HG03097 (cell line): ENCODE results near the gene ARL14EPL.

Source experiments
- ATAC-seq: cut with Tn5 transposase; IDR thresholded peaks from one replicate; pipeline ENCODE4 v1.9.1; 2021; ENCODE audit not compliant: unreplicated experiment, low FRiP score

The ARL14EPL gene

DNA sequence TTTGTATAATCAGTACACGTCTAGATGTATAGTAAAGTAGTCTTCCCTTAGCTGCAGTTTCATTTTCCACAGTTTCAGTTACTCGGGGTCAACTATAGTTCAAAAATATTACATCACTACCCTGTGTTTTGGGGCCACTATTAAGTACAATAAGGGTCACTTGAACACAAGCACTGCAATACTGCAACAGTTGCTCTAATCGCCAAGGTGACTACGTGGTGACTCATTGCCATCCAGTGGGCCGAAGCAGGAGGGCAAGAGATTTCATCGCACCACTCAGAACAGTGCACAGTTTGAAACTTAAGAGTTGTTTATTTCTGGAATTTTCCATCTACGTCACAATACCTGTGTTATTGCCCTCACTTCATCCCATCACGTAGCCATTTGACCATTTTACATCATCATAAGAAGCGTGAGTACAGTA is at the start of gene ARL14EPL:
TSS of gene ARL14EPL (plus strand) at position 379 of the 424 bp plus-strand sequence. CDS start 18,994 bp downstream, outside the sequence.
- ATAC-seq, result peak; percentile 59

DNA sequence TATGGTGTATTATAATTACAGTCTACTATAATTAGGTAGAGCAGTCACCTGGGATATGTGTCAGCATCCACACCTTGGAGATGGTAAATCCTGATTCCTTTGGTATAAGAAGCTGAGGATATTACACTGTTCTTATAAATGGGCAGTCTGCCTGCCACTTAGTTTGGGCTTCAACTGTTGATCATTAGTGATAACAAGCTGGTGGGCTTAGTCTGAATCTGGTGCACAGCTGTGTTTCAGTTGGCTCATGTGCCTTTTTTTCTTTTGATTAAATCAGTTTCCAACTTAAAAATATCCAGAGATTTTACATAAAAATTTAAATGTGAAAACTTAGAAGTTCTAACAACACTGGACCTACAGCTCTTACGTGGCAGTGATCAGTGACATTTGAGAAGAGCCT is 48.8 kb upstream of the ARL14EPL start:
- ATAC-seq, result no peak

DNA sequence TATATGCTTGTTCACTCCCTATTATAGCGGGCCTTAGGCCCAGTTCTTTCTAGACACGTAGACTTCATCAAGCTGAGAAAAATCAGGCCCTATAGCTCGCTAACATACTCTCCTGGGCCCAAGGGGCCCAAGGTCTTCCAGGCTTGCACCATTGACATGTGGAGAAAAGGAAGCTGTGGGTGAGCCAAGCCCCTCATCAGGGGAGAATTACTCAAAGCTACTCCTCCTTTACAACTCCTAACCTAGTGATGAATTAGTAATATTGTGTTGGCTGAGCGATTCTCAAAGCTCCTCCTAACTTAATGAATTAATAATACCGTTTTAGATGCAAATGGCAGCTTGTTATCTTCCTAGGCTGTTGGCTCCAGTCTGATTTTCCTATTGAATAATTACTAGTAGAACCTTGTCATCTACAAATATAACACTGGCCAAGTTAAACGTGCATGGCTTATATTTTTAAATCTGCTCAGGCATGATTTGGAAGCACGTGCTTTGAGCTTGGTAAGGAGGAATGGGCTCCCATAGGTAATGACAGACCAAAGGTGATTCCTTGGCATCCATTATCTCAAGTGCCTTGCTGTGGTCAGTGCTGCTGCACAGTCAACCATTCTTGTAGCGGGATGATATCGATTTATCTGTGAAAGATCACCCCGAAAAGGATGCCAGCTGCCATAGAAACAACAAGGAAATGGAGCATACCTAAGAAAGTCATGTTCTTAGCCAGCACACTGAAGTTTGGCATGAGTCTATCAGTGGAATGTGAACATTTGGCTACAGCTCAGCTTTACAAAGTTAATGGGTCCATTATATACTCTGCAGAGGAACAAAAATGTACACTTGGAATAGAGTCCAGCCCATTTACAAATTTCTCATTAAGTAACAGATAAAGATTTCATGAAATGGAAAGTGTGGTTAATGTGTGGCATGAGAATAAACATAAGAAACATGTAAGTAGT is 46.2 kb upstream of the ARL14EPL start:
- ATAC-seq, result no peak

- ATAC-seq, result no peak
Observed at GRCh38 chr5:115988002-115988401, 44.3 kb upstream of the ARL14EPL start.

DNA sequence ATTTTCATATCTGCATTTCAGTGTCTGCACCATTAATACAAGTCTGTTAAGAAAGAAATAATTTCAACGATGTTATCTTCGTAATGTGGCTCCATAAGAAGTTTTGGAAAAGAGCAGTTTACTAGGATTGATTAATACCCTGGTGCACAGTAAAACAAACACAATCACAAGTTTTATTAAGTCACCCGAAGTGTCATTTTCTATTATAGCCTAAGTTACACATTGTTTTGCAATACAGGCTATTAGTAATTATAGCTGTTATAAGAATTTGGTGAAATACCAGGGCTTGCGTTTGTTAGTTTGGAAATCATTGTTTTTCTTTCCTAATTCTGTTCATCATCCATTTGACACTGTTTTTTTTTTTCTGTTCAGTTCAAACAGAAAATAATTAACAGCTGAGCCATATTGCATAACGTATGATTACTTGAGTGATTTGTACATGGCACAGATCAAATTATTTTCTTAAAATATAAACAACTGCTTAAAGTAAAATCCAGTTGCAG is 39.4 kb upstream of the ARL14EPL start:
- no peak for ATAC-seq

- no peak for ATAC-seq
Observed at GRCh38 chr5:115995351-115995750, 36.9 kb upstream of the ARL14EPL start.

GRCh38 chr5:116002116-116002906 is 30.0 kb upstream of the ARL14EPL start:
- ATAC-seq, result no peak

GRCh38 chr5:116004248-116004647 is 28.0 kb upstream of the ARL14EPL start:
- no peak for ATAC-seq

GRCh38 chr5:116009806-116010205 is 22.5 kb upstream of the ARL14EPL start:
- ATAC-seq, result no peak

DNA sequence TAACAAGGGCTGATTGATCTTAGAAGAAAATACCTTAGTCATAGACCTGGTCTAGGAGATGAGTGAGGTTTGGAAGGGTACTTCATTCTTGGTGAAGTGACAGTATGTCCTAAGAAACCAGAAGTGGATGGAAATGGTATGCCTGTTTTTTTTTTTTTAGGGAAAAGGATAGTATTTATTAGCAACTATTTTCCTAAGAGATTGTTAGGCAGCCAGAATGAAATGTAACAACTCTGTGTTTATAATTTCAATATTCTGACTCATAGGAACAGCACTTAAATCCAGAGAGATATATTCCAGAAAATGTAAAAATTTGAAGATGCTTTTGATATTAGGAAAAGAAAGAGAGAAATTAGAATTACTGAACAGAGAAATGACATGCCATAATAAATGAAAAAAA is 21.2 kb upstream of the ARL14EPL start:
- no peak for ATAC-seq

GRCh38 chr5:116013207-116013785 is 19.0 kb upstream of the ARL14EPL start:
- ATAC-seq, result no peak

DNA sequence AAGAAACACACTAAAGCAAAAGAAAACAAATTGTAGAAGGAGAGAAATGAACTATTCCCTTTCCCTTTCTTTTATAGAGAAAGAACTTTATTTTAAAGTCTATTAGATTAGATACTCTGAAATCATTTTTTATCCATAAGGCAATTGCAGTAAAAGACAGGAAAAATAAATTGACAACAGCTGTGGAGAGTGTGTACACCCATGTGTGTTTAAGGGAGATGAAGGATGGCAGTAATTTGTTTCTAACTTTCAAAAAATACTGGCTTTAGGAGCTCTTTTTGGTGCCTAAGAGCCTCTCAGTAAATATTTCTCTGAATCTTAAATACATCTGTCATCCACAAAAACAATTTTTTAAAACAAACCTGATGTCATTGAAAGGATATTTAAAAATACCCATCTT is 18.3 kb upstream of the ARL14EPL start:
- ATAC-seq, result no peak

DNA sequence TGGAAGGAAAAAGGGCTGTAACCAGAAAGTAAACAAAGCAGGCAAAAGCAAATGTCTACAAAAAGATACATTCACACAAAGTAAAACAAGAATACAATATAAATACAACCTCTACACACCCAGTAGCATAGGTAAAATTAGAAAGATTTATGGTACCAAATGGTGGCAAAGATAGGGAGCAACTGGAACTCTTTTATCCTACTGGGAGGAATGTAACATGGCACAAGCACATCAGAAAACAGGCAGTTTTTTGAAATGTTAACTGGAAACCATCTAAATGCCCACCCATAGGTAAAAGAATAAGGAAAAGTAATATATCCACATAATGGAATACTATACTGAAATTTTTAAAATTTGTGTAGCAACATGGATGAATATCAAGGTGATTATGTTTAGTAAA is 8.7 kb upstream of the ARL14EPL start:
- no peak for ATAC-seq

- no peak for ATAC-seq
Observed at GRCh38 chr5:116025866-116026265, 6.4 kb upstream of the ARL14EPL start.

DNA sequence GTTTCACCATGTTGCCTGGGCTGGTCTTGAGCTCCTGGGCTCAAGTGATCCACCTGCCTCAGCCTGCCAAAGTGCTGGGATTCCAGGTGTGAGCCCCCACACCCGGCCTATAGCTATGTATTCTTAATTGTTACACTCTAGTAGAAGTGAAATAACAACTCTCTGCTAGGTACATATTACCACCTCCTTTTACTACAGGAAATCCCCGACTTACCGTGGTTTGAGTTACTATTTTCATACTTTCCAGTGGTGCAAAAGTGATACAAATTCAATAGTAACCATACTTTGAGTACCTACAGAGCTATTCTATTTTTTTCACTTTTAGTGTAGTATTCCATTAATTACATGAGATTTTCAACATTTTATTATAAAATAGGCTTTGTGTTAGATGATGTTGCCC is 719 bp downstream of the ARL14EPL start:
- no peak for ATAC-seq

- no peak for ATAC-seq
Observed at GRCh38 chr5:116035123-116035522, 2.9 kb downstream of the ARL14EPL start.

DNA sequence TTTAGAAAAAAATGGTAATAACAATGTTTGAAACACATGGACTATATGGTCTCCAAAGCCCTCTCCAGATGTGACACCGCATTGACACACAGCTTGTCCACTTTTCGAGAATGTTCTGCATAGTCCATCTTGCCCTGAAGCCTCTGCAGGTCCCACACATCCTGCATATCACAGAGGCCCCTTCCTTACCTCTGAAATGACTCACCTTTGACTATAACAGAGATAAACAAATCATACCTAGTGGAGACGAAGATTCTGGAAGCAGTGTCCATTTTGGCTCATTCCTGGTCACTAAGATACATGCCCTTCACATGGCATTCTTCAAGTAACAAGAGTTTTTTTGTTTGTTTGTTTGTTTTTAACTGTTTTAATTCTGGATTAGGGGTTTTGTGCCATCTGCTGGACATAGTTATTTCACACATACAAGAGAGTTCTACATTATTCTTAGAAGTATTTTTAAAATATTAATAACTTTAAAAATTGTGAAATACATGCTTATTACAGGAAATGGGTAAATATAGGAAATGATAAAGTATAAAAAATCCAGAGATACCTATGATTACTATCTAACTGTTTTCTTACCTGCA is 5.1 kb downstream of the ARL14EPL start:
- no peak for ATAC-seq

- peak; percentile 71 for ATAC-seq
Observed at GRCh38 chr5:116038817-116039216, 6.5 kb downstream of the ARL14EPL start.

DNA sequence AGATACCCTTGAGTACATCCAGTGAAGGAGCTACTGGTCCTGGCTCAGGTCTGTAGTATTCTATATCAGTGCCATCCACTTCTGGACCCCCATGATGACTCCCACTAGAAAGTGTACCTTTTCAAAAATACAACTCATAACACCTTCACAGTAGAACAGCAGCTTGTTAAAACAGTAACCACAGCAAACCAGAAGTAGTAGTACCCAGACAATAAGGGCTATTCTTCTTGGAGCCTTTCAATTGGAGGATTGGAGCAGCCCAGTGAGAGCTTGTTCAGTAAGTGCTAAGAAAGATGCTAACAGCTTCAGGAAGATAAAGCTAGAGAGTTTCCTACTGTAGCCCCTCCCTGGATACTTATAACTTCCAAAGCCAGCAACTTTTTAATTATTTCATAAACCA is 10.1 kb downstream of the ARL14EPL start:
- ATAC-seq, result no peak

- ATAC-seq, result no peak
Observed at GRCh38 chr5:116044073-116044472, 11.8 kb downstream of the ARL14EPL start.

GRCh38 chr5:116045821-116046220 is 13.5 kb downstream of the ARL14EPL start:
- ATAC-seq, result no peak
